ENCODE results near the gene ZNF646.

Gene ZNF646, protein sequence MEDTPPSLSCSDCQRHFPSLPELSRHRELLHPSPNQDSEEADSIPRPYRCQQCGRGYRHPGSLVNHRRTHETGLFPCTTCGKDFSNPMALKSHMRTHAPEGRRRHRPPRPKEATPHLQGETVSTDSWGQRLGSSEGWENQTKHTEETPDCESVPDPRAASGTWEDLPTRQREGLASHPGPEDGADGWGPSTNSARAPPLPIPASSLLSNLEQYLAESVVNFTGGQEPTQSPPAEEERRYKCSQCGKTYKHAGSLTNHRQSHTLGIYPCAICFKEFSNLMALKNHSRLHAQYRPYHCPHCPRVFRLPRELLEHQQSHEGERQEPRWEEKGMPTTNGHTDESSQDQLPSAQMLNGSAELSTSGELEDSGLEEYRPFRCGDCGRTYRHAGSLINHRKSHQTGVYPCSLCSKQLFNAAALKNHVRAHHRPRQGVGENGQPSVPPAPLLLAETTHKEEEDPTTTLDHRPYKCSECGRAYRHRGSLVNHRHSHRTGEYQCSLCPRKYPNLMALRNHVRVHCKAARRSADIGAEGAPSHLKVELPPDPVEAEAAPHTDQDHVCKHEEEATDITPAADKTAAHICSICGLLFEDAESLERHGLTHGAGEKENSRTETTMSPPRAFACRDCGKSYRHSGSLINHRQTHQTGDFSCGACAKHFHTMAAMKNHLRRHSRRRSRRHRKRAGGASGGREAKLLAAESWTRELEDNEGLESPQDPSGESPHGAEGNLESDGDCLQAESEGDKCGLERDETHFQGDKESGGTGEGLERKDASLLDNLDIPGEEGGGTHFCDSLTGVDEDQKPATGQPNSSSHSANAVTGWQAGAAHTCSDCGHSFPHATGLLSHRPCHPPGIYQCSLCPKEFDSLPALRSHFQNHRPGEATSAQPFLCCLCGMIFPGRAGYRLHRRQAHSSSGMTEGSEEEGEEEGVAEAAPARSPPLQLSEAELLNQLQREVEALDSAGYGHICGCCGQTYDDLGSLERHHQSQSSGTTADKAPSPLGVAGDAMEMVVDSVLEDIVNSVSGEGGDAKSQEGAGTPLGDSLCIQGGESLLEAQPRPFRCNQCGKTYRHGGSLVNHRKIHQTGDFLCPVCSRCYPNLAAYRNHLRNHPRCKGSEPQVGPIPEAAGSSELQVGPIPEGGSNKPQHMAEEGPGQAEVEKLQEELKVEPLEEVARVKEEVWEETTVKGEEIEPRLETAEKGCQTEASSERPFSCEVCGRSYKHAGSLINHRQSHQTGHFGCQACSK (N-terminal part only)

DNA sequence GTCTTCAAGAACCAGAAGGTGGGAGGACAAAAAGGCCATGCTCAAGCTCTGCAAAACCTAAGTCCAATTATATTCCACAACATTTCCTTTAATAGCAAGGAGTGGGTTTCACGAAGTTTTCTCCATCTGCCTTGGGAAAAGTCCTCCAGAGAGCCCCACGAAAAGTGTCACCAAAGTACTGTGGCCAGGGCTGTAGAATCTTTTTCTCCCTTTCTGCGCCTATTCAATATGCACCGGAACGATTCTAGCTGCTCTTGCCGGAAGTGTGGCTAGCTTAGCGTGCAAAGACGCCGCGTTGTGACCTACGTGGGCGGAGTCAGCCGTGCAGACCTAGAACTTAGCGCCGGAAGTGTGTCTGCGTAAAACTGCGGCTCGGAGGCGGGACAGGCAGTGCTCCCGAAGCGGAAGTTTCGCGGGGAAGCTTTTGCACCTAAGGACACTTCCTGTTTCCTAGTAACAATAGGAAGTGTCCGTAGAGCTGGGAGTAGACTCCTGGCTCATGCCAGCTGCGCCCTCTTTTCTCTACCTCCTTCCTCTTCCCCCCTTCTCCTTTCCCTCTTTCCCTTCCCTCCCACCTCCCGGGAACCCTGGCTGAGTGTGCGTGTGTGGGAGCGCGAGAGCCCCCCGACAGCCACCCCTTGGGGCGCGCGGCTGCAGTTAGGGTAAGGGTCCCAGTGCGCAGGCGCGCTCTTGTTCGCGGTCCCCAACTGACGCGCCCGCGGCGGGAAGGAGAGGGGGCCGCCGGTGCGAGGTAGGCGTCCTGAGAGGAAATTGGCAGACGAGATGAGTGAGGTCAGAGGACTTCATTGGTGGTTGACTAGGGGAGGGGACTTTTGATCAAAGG lies at the start of gene ZNF646, which contains the start of gene ZNF668:
ZNF646 (plus strand) TSS at position 453 of the 844 bp plus-strand sequence. CDS start 1,903 bp downstream, outside the sequence.
ZNF668 (minus strand) TSS at position 271 of the 844 bp plus-strand sequence. CDS start 9,781 bp downstream, outside the sequence.
- DNase-seq (ENCODE audit: low read depth, low spot score) = peak; percentile 99

DNA sequence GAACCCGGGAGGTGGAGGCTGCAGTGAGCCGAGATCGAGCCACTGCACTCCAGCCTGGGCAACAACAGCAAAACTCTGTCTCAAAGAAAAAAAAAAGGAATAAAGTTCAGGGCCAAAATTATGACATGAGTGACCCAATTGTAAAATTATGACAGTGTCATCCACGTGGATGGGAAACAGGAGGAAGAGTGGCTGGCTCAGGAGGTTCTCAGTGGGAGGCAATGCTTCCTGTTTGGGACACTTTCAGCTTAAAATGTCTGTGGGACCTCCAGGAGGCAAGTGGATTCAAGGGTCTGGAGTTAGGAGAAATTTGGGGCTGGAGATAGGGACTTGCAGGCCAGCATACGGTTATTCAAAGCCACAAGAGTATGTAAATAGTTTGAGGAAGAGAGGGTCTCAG lies 48.9 kb upstream of the ZNF646 start:
- DNase-seq (ENCODE audit: low read depth, low spot score) = no peak

DNA sequence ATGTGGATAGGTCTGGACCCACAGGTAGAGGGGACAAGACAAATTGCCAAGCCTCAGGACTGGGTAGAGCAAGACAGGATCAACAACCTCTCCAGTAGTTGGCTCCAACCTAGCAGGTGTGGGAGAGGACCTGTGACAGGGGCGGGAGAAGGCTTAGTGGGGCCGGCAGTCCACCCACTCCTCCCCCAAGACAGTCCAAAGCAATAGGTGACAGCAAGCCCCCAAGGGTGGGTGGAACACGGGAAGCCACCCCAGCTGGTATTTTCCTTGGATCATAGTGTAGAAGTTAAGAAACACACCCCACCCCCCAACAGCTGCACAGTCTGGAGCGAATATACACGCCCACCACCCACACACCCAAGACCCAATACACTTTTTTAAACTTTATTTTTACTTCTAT lies 45.0 kb upstream of the ZNF646 start:
- DNase-seq (ENCODE audit: low read depth, low spot score) = no peak

DNA sequence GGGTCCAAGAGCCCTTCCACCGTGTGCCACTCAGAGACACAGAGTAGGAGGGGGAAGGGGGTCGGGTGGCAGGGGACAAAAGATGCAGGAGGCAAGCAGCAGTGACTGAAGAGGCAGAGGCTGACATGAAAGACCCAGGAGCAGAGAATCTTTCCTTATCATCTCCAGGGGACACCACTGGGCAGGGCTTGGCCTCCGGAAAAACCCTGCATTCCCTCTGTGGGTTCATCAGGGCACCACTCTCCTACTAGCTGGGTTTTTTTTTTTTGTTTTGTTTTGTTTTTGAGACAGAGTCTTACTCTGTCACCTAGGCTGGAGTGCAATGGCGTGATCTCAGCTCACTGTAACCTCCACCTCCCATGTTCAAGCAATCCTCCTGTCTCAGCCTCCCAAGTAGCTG lies 42.9 kb upstream of the ZNF646 start:
- no peak for DNase-seq (ENCODE audit: low read depth, low spot score)

DNA sequence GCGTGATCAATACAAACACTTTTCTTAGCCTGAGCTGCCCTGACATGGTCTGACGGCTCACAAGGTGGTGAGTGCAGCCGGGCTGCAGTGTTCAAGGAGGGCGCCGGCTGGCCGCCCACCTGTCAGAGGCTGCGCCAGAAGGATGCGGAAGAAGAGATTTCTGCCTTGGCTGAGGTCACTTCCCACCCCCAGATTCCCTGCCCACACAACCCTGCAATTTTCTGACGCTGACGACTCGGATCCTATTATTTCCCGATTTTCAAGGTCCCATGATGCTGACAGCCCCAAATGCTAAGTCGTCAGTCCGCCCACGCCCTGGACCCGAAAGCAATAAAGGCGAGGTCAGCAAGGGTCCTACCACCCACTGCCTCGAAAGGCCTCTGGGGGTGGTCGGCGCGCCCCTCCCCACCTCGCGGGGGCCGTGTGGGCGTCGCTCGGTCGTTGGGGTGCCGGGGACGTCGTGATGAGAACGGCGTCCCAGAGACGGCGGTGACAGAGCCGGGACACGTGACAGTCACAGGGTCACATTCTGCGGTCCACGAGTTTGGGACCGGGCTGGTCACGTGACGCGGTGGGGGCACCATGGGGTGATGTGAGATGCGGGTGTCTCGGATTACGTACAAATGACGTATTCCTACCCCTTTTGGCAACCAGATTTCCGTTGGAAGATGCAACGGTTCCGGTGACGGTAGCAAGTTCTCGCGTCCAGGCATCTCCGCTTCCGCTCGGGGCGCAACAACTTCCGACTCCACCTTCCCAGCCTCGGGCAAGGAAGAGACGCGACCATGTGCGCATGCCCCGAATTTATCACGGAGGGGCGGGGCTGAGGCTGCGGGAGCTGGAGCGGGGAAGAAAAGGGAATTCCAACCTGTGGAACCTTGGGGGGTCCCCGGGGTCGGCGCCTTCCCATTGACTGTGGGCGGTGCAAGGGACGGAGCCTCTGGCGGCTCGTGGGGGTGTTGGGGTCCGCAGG lies 41.2 kb upstream of the ZNF646 start, which contains the start of gene STX4:
STX4 (plus strand) TSS at position 823 of the 973 bp plus-strand sequence. CDS start 248 bp downstream, outside the sequence.
- peak; percentile 98 for DNase-seq (ENCODE audit: low read depth, low spot score)

DNA sequence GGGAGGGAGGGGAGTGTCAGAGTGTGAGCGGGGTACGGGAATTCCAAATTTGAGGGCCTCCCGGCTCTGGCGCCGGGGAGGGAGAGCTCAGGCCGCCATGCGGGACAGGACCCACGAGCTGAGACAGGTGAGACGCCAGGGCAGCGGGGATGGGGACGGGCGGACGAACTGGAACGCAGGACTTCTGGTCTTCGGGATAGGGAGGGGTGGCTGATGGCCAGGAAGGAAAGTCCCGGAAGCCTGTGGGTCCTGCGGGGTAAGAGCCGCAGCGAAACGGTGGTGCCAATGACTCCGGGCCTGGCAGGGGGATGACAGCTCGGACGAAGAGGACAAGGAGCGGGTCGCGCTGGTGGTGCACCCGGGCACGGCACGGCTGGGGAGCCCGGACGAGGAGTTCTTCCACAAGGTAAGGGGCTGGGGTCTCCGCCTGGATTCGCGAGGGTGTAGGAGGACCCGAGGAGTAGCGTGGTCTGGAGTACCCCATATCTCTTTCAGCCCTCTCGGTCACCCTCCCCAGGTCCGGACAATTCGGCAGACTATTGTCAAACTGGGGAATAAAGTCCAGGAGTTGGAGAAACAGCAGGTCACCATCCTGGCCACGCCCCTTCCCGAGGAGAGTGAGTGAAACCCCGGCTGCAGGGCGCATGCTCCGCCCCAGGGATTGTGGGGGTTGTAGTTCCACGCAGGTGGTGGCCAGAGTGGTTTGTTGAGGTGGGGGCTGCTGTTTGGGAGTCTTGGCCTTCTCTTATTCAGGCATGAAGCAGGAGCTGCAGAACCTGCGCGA lies 40.3 kb upstream of the ZNF646 start:
- peak; percentile 91 for DNase-seq (ENCODE audit: low read depth, low spot score)

DNA sequence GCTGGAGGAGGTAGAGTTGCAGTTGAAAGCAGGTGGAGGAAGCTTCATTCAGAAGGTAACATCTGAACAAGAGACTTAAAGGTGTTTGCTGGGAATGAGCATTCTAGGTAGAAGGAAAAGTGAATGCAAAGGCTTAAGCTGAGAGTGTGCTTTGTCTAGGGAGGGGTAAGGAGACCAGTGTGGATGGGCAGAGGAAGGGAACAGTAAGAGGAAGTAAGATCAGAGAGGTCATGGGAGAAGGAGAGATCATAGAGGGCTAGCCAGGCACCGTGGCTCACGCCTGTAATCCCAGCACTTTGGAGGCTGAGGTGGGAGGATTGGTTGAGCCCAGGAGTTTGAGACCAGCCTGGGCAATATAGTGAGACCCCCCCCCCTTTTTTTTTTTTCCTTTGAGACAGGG lies 37.5 kb upstream of the ZNF646 start:
- DNase-seq (ENCODE audit: low read depth, low spot score) = no peak

DNA sequence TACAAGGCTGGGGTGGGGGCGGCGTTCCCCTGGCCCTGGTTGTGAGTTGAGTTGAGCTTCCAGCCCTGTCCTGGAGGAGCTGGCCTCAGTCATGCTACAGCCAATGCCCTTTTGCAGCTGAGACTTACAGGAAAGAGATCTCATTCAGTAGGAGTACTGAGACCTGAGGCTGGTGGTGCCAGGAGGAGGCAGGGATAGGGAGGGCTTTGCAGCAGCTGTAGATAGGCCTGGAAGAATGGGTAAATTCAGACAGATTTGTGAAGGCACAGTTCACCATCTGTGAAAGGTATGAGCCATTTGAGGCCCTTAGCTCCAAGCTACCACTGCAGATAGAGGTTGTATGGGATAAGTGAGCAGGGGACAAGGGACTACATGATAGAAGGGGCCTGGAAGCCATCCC lies 35.2 kb upstream of the ZNF646 start:
- DNase-seq (ENCODE audit: low read depth, low spot score) = no peak

DNA sequence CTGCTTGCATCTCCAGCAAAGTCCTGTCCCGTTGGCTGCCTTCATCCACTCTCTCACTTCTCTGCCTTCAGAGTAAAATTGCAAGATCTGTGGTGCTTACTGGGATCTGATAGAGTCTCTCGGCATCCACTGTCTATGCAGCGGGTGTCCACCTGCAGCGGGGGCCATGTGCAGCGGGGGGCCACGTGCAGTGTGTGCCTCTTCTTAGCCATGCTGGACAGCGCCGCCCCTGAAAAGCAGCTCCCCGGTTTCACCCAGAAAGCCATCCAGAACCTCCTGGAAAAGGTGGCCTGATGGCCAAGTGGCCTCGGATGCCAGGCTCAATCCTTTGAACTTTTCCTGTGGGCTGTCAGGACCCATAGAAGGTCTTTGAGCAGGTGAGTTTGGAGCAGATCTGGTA lies 31.4 kb upstream of the ZNF646 start:
- no peak for DNase-seq (ENCODE audit: low read depth, low spot score)

DNA sequence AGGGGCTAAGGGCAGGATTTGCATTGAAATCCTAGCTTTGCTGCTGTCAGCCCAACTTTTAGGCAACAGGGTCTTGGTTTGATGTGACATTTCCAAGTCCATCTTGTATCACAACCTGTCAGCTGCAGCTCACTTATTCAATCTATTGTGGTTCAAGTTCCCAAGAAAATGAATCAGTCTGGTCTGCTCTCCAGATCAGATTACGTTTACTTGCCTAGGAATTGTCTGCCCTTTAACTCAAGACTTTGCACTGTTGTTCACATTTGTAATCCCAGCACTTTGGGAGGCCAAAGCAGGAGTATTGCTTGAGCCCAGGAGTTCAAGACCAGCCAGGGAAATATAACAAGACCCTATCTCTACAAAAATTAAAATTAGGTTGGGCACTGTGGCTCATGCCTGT lies 30.9 kb upstream of the ZNF646 start:
- DNase-seq (ENCODE audit: low read depth, low spot score) = no peak

DNA sequence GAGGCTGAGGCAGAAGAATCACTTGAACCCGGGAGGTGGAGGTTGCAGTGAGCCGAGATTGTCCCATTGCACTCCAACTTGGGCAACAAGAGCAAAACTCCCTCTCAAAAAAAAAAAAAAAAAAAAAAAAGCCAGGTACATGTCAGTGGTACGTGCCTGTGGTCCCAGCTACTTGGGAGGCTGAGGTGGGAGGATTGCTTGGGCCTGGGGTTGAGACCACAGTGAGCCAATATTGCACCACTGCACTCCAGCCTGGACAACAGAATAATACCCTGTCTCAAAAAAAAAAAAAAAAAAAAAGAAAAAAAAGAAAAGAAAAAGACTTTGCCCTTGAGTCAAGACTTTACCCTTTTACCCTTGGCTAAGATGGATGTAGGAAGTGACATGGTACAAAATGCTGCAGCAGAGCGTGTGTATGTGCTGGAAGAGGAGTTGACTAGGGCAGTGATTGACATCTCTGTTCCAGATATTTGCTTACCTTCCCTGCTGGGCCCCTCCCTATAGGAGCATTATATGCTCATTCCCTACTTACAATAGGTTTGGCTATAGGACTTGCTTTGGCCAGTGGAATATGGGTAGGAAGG lies 30.2 kb upstream of the ZNF646 start:
- no peak for DNase-seq (ENCODE audit: low read depth, low spot score)

DNA sequence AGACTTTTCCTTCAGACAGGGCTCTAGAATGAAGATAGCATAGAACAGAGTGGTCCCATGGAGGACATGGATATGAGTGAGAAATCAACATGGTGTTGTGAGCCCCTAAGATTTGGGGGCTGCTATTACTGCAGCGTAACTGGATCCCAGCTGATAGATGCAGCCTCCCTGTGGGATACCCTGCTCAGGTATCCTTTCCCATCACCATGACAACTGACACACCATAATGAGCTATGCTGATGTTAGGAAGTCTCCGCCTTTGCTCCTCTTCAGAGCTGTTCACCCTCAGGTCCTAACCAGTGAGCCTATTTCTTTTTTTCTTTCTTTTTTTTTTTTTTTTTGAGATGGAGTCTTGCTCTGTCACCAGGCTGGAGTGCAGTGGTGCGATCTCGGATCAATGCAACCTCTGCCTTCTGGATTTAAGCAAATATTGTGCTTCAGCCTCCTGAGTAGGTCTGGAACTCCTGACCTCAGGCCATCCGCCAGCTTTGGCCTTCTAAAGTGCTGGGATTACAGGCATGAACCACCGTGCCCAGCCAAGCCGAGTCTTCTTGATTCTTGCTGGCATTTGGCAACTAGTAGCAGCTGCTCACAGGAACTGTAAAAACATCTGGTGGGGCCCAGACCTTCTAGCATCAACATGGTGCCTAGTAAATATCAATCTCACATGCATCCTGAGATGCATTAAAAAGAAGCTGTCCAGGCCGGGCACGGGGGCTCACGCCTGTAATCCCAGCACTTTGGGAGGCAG lies 23.8 kb upstream of the ZNF646 start:
- DNase-seq (ENCODE audit: low read depth, low spot score) = no peak

DNA sequence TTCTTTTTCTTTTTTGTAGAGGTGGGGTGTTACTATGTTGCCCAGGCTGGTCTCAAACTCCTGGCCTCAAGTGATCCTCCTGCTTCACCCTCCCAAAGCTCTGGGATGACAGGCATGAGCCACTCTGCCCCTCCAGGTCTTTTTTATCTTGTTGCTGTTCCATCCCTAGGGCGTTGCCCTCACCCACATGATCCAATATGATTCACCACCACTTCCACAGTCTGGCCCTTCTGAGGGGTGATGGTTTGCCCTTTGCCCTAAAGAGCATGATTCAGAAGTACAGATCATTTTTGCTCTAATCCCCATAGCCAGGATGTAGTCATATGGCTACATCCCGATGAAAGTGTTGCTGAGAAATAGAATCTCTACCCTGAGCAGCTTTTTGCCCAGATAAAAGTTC lies 22.1 kb upstream of the ZNF646 start:
- DNase-seq (ENCODE audit: low read depth, low spot score) = peak; percentile 61

DNA sequence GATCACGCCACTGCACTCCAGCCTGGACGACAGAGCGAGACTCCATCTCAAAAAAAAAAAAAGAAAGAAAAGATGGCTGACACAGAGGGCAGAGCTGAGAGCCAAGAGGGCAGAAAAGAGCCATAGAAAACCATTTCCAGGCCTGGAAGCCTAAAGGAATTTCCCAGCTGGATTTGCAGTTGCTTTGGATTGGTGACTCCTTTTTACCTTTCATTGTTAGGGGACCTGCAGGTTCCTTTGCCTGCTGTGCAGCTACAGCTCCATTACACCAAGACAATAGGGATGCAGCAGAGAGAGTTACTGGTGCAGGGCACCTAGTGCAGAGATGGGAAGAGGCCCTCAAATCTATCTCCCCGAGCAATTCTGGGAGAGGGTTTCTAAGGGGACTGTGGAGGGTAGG lies 18.6 kb upstream of the ZNF646 start:
- DNase-seq (ENCODE audit: low read depth, low spot score) = no peak

DNA sequence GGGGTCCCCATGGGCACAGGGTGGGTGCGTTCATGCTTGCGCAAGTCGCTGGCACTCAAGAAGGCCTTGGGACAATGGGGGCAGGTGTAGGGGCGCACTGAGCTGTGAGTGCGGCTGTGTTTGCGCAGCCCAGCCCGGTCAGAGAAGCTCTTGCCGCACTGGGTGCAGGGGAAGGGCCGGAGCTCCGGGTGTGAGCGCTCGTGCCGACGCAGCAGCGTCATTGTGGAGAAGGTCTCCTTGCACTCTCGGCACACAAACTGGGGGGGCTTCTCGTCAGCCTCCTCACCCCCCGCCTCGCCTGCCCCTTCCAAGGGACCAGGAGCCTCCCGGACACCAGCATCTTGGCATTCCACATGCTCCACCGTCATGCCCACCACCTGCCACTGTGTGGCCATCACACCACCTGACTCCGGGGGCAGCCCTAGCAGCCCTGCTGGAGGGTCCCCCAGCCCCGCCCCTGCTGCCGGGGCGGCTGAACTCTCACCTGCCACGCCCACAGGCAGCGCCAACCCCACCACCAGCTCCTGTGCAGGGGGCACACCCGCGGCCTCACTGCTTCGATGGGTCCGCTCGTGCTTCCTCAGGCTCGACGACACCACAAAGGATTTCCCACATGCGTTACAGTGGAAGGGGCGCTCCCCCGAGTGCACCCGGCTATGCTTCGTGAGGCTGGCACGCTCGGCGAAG lies 13.0 kb upstream of the ZNF646 start:
- DNase-seq (ENCODE audit: low read depth, low spot score) = no peak

DNA sequence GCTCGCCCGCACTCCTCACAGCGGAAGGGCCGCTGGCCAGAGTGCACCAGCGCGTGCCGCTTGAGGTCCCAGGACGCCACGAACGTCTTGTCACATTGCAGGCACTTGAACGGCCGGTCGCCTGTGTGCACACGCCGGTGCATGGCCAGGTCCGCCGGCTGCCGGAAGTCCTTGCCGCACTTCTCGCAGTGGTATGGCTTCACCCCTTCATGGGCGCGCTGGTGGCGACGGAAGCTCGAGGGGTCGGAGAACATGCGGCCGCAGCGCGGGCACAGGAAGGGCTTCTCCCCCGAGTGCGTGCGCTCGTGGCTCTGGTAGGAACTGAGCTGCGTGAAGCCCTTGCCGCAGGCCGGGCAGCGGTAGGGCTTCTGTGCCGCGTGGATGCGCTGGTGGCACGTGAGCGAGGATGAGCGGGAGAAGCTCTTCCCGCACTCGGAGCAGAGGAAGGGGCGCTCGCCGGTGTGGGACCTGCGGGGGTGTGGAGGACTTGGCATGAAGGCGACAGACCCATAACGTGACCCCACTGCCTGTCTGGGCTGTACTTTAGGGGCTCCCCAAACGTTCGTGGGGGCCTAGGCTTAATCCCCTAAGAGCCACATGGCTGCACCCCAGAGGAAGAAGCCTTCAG lies 12.3 kb upstream of the ZNF646 start:
- DNase-seq (ENCODE audit: low read depth, low spot score) = no peak

DNA sequence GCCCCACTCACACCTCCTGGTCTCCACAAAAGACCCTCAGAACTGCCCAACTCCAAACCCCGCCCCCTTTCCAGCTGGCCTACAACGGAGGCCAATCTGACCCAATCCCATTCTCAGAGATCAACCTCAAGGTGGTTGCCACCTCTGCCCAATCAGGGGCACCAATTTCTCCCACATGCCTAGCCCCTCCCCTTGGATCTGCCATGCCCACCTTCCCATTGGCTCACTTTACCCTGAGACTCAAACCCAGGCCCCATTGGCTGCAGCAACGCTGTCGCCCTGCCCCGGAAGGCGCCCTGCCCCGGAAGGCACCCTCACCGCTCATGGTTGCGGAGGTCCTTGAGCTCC lies 10.8 kb upstream of the ZNF646 start:
- DNase-seq (ENCODE audit: low read depth, low spot score) = no peak
